ENCODE results near the gene TMPRSS12.
A peak's percentile ranks its signal among the peaks of the same experiment; 100 is the strongest.
"Not testable (repeated sequence)": the region's sequence is repeated elsewhere in the genome, so short reads cannot be mapped to it uniquely, and the experiment has no call there.

The TMPRSS12 gene

GRCh38 chr12:50859621-50860310, 17.0 kb downstream of the TMPRSS12 start:
- DNase-seq (ENCODE audit: low spot score) = no peak

GRCh38 chr12:50862316-50862715, 19.6 kb downstream of the TMPRSS12 start:
- DNase-seq (ENCODE audit: low spot score) = peak; percentile 64

- no peak for DNase-seq (ENCODE audit: low spot score)
Measured at GRCh38 chr12:50865266-50865665, 22.5 kb downstream of the TMPRSS12 start.

- not testable (repeated sequence) for DNase-seq (ENCODE audit: low spot score)
Measured at GRCh38 chr12:50868881-50869280, 26.2 kb downstream of the TMPRSS12 start.

- DNase-seq (ENCODE audit: low spot score) = no peak
Measured at GRCh38 chr12:50882563-50882962, 39.8 kb downstream of the TMPRSS12 start.

GRCh38 chr12:50887191-50887590, 44.5 kb downstream of the TMPRSS12 start:
- DNase-seq (ENCODE audit: low spot score) = no peak

- no peak for DNase-seq (ENCODE audit: low spot score)
Measured at GRCh38 chr12:50888666-50889065, 45.9 kb downstream of the TMPRSS12 start.

GRCh38 chr12:50894241-50894640, 51.5 kb downstream of the TMPRSS12 start:
- no peak for DNase-seq (ENCODE audit: low spot score)

GRCh38 chr12:50901685-50902113, 59.0 kb downstream of the TMPRSS12 start:
- DNase-seq (ENCODE audit: low spot score) = no peak

- not testable (repeated sequence) for DNase-seq (ENCODE audit: low spot score)
Measured at GRCh38 chr12:50908479-50908878, 65.8 kb downstream of the TMPRSS12 start.

- DNase-seq (ENCODE audit: low spot score) = not testable (repeated sequence)
Measured at GRCh38 chr12:50912361-50912760, 69.6 kb downstream of the TMPRSS12 start.

GRCh38 chr12:50913224-50913623, 70.5 kb downstream of the TMPRSS12 start:
- DNase-seq (ENCODE audit: low spot score) = no peak

- DNase-seq (ENCODE audit: low spot score) = no peak
Measured at GRCh38 chr12:50914872-50915484, 72.3 kb downstream of the TMPRSS12 start.

- DNase-seq (ENCODE audit: low spot score) = no peak
Measured at GRCh38 chr12:50916292-50916691, 73.6 kb downstream of the TMPRSS12 start.

GRCh38 chr12:50918584-50919316, 76.0 kb downstream of the TMPRSS12 start:
- no peak for DNase-seq (ENCODE audit: low spot score)

- no peak for DNase-seq (ENCODE audit: low spot score)
Measured at GRCh38 chr12:50922820-50923219, 80.1 kb downstream of the TMPRSS12 start.

- no peak for DNase-seq (ENCODE audit: low spot score)
Measured at GRCh38 chr12:50923361-50924130, 80.8 kb downstream of the TMPRSS12 start.

GRCh38 chr12:50924131-50924438, 81.4 kb downstream of the TMPRSS12 start:
- DNase-seq (ENCODE audit: low spot score) = no peak

- peak; percentile 65 for DNase-seq (ENCODE audit: low spot score)
Measured at GRCh38 chr12:50924439-50925341, 82.0 kb downstream of the TMPRSS12 start.

GRCh38 chr12:50925342-50925651, 82.6 kb downstream of the TMPRSS12 start:
- no peak for DNase-seq (ENCODE audit: low spot score)

GRCh38 chr12:50925920-50926319, 83.2 kb downstream of the TMPRSS12 start:
- DNase-seq (ENCODE audit: low spot score) = no peak

GRCh38 chr12:50926415-50926814, 83.7 kb downstream of the TMPRSS12 start:
- DNase-seq (ENCODE audit: low spot score) = no peak
